ENCODE measurements around the gene HBQ1.
"Not testable (repeated sequence)": the region's sequence is repeated elsewhere in the genome, so short reads cannot be mapped to it uniquely, and the experiment has no call there.

The HBQ1 gene

GRCh38 chr16:211631-212180, 31.4 kb downstream of the HBQ1 start:
- not testable (repeated sequence) for DNase-seq

DNA sequence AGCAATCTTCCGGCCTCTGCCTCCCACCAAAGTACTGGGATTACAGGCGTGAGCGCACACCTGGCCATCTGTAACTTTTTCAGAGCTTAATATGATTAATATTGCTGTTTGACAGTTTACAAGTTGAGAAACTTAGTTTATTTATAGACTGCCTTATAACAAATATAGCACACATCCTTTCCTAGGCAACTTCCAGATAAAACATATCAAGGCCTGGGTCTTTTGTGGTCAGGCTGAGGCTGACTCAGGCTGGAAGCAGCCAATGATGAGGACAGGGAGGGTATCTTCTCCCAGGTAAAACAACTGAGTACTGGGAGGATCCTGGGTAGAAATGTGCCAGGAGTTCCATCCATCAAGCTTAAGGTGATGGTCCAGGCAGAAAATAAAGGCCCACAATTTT, 32.7 kb downstream of the HBQ1 start:
- DNase-seq, result no peak

DNA sequence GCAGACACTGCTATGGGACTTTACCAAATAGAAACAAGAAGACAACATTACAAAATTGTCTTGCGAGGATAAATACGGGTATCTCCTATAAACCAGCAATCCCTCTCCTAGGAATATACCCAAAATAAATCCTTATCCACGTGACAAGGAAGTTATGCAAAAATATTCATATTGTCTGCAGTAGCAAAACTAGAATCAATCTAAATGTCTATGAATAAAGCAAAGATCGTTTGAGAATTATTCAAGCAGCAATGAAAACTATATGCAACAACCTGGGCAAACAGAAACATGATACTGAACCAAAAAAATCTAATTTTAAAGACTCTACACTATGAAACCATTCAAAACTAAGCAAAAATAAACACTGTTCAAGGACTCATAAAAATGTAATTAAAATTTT, 39.8 kb downstream of the HBQ1 start:
- DNase-seq, result no peak

DNA sequence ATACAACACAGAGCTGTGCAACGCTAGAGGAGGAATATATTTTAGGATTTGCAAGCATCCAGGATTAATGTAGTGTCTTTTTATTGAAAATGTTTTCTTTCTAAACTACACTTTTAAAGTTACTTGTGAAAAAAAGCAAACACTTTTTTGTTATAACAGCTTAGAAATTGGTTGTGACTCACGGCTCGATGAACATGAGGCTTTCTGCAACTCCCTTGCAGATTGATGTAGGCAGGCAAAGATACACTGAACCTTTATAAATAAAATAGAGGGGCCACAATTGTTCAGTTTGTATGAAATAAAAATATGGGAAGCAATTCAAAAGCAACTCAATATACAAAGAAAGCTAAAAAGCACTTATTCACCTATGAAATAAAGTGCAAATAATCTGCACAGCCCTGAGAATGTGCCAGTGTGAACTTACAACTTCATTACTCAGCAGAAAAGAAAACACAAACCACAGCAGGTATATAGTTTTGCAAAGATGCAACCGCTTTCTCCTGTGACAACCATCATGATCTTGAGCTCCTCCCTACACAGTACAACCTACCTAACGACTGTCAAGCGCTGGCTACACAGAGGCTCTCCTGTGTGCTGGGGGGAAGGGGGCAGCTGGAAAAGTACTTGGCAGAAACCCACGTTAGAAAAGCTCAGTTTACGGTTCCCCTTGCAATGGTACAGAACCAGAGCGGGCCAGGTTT, 48.0 kb downstream of the HBQ1 start:
- DNase-seq, result no peak

DNA sequence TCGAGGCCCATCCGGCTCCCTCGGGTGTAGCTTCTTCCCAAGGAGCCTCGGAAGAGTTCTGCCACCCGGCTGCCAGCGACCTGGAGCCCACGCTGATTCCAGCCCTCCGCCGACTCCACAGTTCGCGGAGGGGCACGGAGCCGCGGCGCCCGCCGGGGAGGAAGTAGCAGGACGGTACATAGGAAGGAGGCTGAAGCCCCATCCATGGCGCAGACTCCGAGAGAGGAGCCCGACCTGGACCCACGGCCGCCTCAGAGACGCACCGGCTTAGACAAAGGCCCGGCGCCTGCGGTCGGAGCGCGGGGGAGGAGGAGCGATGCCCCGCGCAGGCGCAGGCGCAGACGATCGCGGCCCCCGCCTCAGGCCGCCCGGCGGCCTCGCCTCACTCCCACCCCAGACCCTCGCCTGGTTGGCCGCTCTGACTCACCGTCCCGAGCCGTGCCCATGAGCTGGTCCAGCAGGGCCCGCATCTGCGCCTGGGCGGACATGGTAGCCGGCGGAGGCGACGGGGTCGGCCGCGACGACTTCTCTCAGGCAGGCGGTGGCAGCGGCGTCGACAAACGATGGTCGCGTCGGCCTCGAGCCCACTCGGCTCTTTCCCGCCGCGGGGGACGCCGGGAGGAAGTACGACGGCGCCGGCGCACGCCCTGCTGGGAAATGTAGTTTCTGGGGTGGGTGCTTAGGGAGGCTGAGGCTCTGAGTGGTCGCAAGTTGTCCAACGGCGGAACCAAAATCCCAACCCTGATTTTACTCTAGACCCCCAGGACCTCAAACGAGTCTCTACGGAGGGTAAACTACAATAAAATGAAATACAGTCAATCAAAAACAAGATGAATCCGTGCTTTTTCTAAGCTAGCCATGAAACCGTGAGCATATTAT, 48.8 kb downstream of the HBQ1 start, which contains the start of gene LUC7L:
Gene LUC7L (minus strand): TSS at position 598 of the 879 bp plus-strand sequence. CDS start 110 bp downstream, at position 488.
- DNase-seq, result peak; percentile 76

- no peak for DNase-seq
Observed at GRCh38 chr16:229731-230281, 49.5 kb downstream of the HBQ1 start.

- not testable (repeated sequence) for DNase-seq
Observed at GRCh38 chr16:230351-230750, 50.1 kb downstream of the HBQ1 start.
